ENCODE data around the gene RBM10. TPM values are rescaled to one million over a fixed set of nuclear protein-coding genes. Genes with fewer than 3 reads are reported as not detected.
"Not testable (repeated sequence)": the region's sequence is repeated elsewhere in the genome, so short reads cannot be mapped to it uniquely, and the experiment has no call there.

Gene RBM10
- total and polyA plus RNA-seq, 2 of the 13 experiments (the other 11 are each of a cell fraction or from before 2014, with no cell fraction given), result 15.9 to 43.1 TPM

DNA sequence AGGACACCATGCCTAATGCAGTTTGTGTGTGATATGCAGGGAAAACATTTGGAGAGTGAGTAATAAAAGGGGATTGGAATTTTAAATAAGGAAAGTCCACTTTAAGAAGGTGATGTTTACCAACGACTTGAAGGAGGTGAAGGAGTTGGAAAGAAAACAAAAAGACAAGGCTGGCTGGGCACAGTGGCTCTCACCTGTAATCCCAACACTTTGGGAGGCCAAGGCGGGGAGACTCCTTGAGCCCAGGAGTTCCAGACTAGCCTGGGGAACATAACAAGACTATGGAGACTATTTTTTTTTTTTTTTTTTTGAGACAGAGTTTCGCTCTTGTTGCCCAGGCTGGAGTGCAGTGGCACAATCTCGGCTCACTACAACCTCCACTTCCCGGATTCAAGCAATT, 11.5 kb upstream of the RBM10 start (continued):
- TF ChIP-seq ARID3A (IDR thresholded peaks at IDR 0.05; ENCODE audit: low read depth, low read length) (no peak), RBM39 (IDR thresholded peaks at IDR 0.05; ENCODE audit: low read depth, low read length, poor library complexity, severe bottlenecking) (no peak), SOX6 (IDR thresholded peaks at IDR 0.05) (no peak), SOX6 (CRISPR knock-in tag; IDR thresholded peaks at IDR 0.05) (no peak), SMAD9 (CRISPR knock-in tag; IDR thresholded peaks at IDR 0.05) (no peak), ZNF784 (CRISPR knock-in tag; IDR thresholded peaks at IDR 0.05; ENCODE audit: borderline replicate concordance) (no peak), ZNF768 (CRISPR knock-in tag; IDR thresholded peaks at IDR 0.05) (no peak), ZNF616 (CRISPR knock-in tag; IDR thresholded peaks at IDR 0.05; ENCODE audit: low read depth) (no peak), ZNF557 (CRISPR knock-in tag; IDR thresholded peaks at IDR 0.05) (no peak), ZNF180 (CRISPR knock-in tag; IDR thresholded peaks at IDR 0.05; ENCODE audit: borderline replicate concordance, low read depth) (no peak), SIN3B (IDR thresholded peaks at IDR 0.05; ENCODE audit: low read length) (no peak), TEAD3 (CRISPR knock-in tag; optimal IDR thresholded peaks at IDR 0.05; ENCODE audit: borderline replicate concordance) (no peak)

GRCh38 chrX:47135650-47136049, 9.4 kb upstream of the RBM10 start:
- H3K27me3 ChIP-seq (ENCODE audit: control insufficient read depth in 1 of 2, insufficient read depth in 2 of 2, low read length in 2 of 2); intact Hi-C loops (cut with micrococcal nuclease; ENCODE audit: unreplicated experiment); FAIRE-seq; BruUV-seq (replicated peaks); H3K79me2 ChIP-seq (ENCODE audit: insufficient read depth, low read length); H4K20me1 ChIP-seq (ENCODE audit: insufficient read depth, low read length); H3K27ac ChIP-seq (ENCODE audit: extremely low read length, insufficient read depth, low read length); DNase-seq (ENCODE audit: low spot score); in situ Hi-C loops (cut with HindIII; ENCODE audit: extremely low pct_ligation_motif_present, low pct_unique_long_range_greater_than_20kb); H3K36me3 ChIP-seq (replicated peaks in 1 of 2; ENCODE audit: control insufficient read depth in 1 of 2, insufficient read depth in 2 of 2, low read length in 2 of 2); CTCF ChIA-PET (ENCODE audit: low intra/inter-chr PET ratio, low total read pairs); H3K4me3 ChIP-seq (replicated peaks in 1 of 3; ENCODE audit: insufficient read depth in 1 of 3, low read depth in 2 of 3, low read length in 3 of 3); H2AFZ ChIP-seq (ENCODE audit: low read length); H3K9ac ChIP-seq (ENCODE audit: insufficient read depth, low read depth, low read length); ATAC-seq; H3K4me2 ChIP-seq (ENCODE audit: low read depth, low read length); H3K9me3 ChIP-seq (ENCODE audit: low read length); H3K4me1 ChIP-seq (ENCODE audit: insufficient read depth, low read length): not testable (repeated sequence)
- TF ChIP-seq FOSL2 (CRISPR knock-in tag; IDR thresholded peaks at IDR 0.05) (peak; percentile 35; the same call in 1 of the 2 replicates), RARA (CRISPR knock-in tag; IDR thresholded peaks at IDR 0.05) (peak; percentile 59)
- POLR2A ChIA-PET, result interaction anchor here (1.9 kb wide), 1 partner anchor 9 kb away, joined by 8 read pairs; the partner anchor contains the start of genes NDUFB11 and RBM10
- WGBS (ENCODE audit: low lambda C conversion rate), result 100% methylated on average over 4 of the region's 5 CpGs

Data from HepG2 (cell line).